ENCODE data around the gene ASB5. TPM values are rescaled to one million over a fixed set of nuclear protein-coding genes. Genes with fewer than 3 reads are reported as not detected.

ASB5 gene
- total RNA-seq, 2 donors from 2014 or later, result 2.6 to 5.0 TPM

GRCh38 chr4:176193938-176194337 is 75.1 kb downstream of the ASB5 start:
- intact Hi-C loops (cut with DNase I), result loop anchor here (10.0 kb wide), 1 partner anchor 81 kb away; no protein-coding TSS in a partner anchor
- no peaks in the 10 kb centered on the region for H3K27me3 ChIP-seq (replicated peaks; ENCODE audit: insufficient read depth)
- H3K36me3 ChIP-seq, result no peaks in the 10 kb centered on the region
- H3K9me3 ChIP-seq, result no peaks in the 10 kb centered on the region
- no peak overlapping the region for H3K27ac ChIP-seq
- no peak overlapping the region for H3K4me3 ChIP-seq
- WGBS, result 73% methylated on average over 3 of the region's 3 CpGs
- no peak for TF ChIP-seq POLR2AphosphoS5 (IDR thresholded peaks at IDR 0.05)
- TF ChIP-seq POLR2A (IDR thresholded peaks at IDR 0.05), result no peak
- TF ChIP-seq CTCF (IDR thresholded peaks at IDR 0.05), result no peak
- H3K4me1 ChIP-seq (replicated peaks), result no peaks in the 10 kb centered on the region
- DNase-seq (ENCODE audit: low spot score), result no peak

- intact Hi-C loops (cut with DNase I), result loop anchor here (10.0 kb wide), 1 partner anchor 82 kb away; no protein-coding TSS in a partner anchor
- no peak for TF ChIP-seq POLR2A (IDR thresholded peaks at IDR 0.05)
- no peak for TF ChIP-seq CTCF (IDR thresholded peaks at IDR 0.05)
- no peak for TF ChIP-seq POLR2AphosphoS5 (IDR thresholded peaks at IDR 0.05)
- Histone ChIP-seq H3K4me1 (replicated peaks) (no peaks in the 10 kb centered on the region), H3K27me3 (replicated peaks; ENCODE audit: insufficient read depth) (no peaks in the 10 kb centered on the region), H3K27ac (no peak overlapping the region), H3K36me3 (no peaks in the 10 kb centered on the region), H3K9me3 (no peaks in the 10 kb centered on the region), H3K4me3 (no peak overlapping the region)
- DNase-seq (ENCODE audit: low spot score), result no peak
- 45% methylated on average over 4 of the region's 4 CpGs for WGBS
Measured at GRCh38 chr4:176193126-176193525, 75.9 kb downstream of the ASB5 start.

GRCh38 chr4:176191974-176192373 is 77.0 kb downstream of the ASB5 start:
- TF ChIP-seq CTCF (IDR thresholded peaks at IDR 0.05), result no peak
- TF ChIP-seq POLR2A (IDR thresholded peaks at IDR 0.05), result no peak
- no peak for TF ChIP-seq POLR2AphosphoS5 (IDR thresholded peaks at IDR 0.05)
- no peaks in the 10 kb centered on the region for H3K36me3 ChIP-seq
- DNase-seq (ENCODE audit: low spot score), result no peak
- no peak overlapping the region for H3K4me3 ChIP-seq
- H3K27ac ChIP-seq, result no peak overlapping the region
- H3K27me3 ChIP-seq (replicated peaks; ENCODE audit: insufficient read depth), result no peaks in the 10 kb centered on the region
- intact Hi-C loops (cut with DNase I), result loop anchor here (10.0 kb wide), 1 partner anchor 83 kb away; no protein-coding TSS in a partner anchor
- 17% methylated on average over 1 of the region's 1 CpG for WGBS
- no peaks in the 10 kb centered on the region for H3K9me3 ChIP-seq
- H3K4me1 ChIP-seq (replicated peaks), result no peaks in the 10 kb centered on the region

- H3K4me1 ChIP-seq (replicated peaks), result no peaks in the 10 kb centered on the region
- H3K27me3 ChIP-seq (replicated peaks; ENCODE audit: insufficient read depth), result no peaks in the 10 kb centered on the region
- WGBS, result 75% methylated on average over 11 of the region's 11 CpGs
- H3K27ac ChIP-seq, result no peak overlapping the region
- no peak overlapping the region for H3K4me3 ChIP-seq
- intact Hi-C loops (cut with DNase I), result loop anchor here (5.0 to 10.0 kb wide), 2 partner anchors 42 to 85 kb away; no protein-coding TSS in a partner anchor
- no peaks in the 10 kb centered on the region for H3K9me3 ChIP-seq
- H3K36me3 ChIP-seq, result no peaks in the 10 kb centered on the region
- TF ChIP-seq CTCF (IDR thresholded peaks at IDR 0.05) (no peak), POLR2AphosphoS5 (IDR thresholded peaks at IDR 0.05) (no peak), POLR2A (IDR thresholded peaks at IDR 0.05) (no peak)
- DNase-seq (ENCODE audit: low spot score), result peak; percentile 14
Measured at GRCh38 chr4:176189891-176190795, 78.9 kb downstream of the ASB5 start.

Data from prostate gland (tissue), 2 donors.